GM12878 (cell line): ENCODE results near the gene CHAMP1. TPM values are rescaled to one million over a fixed set of nuclear protein-coding genes. Genes with fewer than 3 reads are reported as not detected.

Source experiments
- ATAC-seq: fragments of 200-7000 bp; cut with Tn5 transposase; 3 replicates; pipeline ENCODE4 v1.9.1; 2020; ENCODE audit warnings: mild to moderate bottlenecking, moderate library complexity
- BruUV-seq: library from RNA; stranded (reverse); fragments of 400-500 nt; replicated peaks from 2 replicates; lab custom pipeline; 2021; lab: Mats Ljungman, UMichigan
- CTCF ChIA-PET: fragments of 300-600 bp; sonication (Branson Sonifier 250); formaldehyde crosslinking; extraction: SDS; loops from one replicate; lab custom pipeline; 2021; ENCODE audit warnings: inconsistent platforms; lab: Yijun Ruan, JAX
- POLR2A ChIA-PET: fragments of 350-600 bp; formaldehyde crosslinking; extraction: SDS; loops from one replicate; lab custom pipeline; 2021; ENCODE audit warnings: inconsistent platforms; lab: Charles Lee
- RAD21 ChIA-PET: fragments of 300-600 bp; sonication (Branson Sonifier 250); formaldehyde crosslinking; loops from one replicate; lab custom pipeline; 2023; ENCODE audit warnings: antibody characterized with exemption; ENCODE audit not compliant: unreplicated experiment; lab: Charles Lee
- SMC1A ChIA-PET: fragments of 300-600 bp; sonication (Branson Sonifier 250); formaldehyde crosslinking; loops from one replicate; lab custom pipeline; 2023; ENCODE audit not compliant: unreplicated experiment, uncharacterized antibody; lab: Charles Lee
- DNase-seq: peaks from one replicate; pipeline ENCODE4 v3.0.0-alpha.2; 2011; ENCODE audit warnings: low read depth, low spot score
- FAIRE-seq: peaks from 3 replicates; lab custom pipeline; 2011; peaks lifted over from hg19 to GRCh38; lab: Jason Lieb, UNC
- H2AFZ ChIP-seq: 2 replicates; pipeline ENCODE4 v1.6.0; 2011; ENCODE audit warnings: low read depth, low read length, control low read depth; ENCODE audit not compliant: control insufficient read depth
- H3K27ac ChIP-seq: 2 replicates; pipeline ENCODE4 v1.5.1; 2011; ENCODE audit warnings: control low read depth; ENCODE audit not compliant: control insufficient read depth, insufficient read depth
- H3K27me3 ChIP-seq, 2 experiments: replicated peaks in 1 of 2; 2 replicates each; pipeline versions ENCODE4 v1.6.0 to v1.6.1; 2011; ENCODE audit warnings: low read length in 1 of 2; ENCODE audit not compliant: control insufficient read depth in 2 of 2, insufficient read depth in 2 of 2
- H3K36me3 ChIP-seq, 2 experiments: 2 replicates each; pipeline ENCODE4 v1.5.1; 2011; ENCODE audit warnings: low read length in 1 of 2; ENCODE audit not compliant: control insufficient read depth in 2 of 2, insufficient read depth in 2 of 2
- H3K4me1 ChIP-seq: 2 replicates; pipeline ENCODE4 v1.6.1; 2011; ENCODE audit warnings: mild to moderate bottlenecking, low read length, moderate library complexity, mixed read lengths; ENCODE audit not compliant: control insufficient read depth, insufficient read depth
- H3K4me2 ChIP-seq: 2 replicates; pipeline ENCODE4 v1.6.0; 2011; ENCODE audit warnings: control low read depth; ENCODE audit not compliant: control insufficient read depth, insufficient read depth
- H3K4me3 ChIP-seq: fragments of 200-600 bp; sonication (generic); 2 replicates; pipeline ENCODE4 v1.5.1; 2016
- H3K79me2 ChIP-seq: 2 replicates; pipeline ENCODE4 v1.6.0; 2011; ENCODE audit warnings: low read length; ENCODE audit not compliant: control insufficient read depth, insufficient read depth
- H3K9ac ChIP-seq: 2 replicates; pipeline ENCODE4 v1.8.0; 2011; ENCODE audit warnings: low read length, control low read depth, mixed read lengths; ENCODE audit not compliant: control insufficient read depth, insufficient read depth
- H3K9me3 ChIP-seq: replicated peaks from 3 replicates; pipeline ENCODE4 v1.5.1; 2011; ENCODE audit warnings: mild to moderate bottlenecking, low read length; ENCODE audit not compliant: control insufficient read depth, insufficient read depth
- H4K20me1 ChIP-seq: 2 replicates; pipeline ENCODE4 v1.6.0; 2011; ENCODE audit not compliant: control insufficient read depth, insufficient read depth
- CEBPB ChIP-seq, 2 experiments: fragments of 150-350 bp in 1 of 2; IDR thresholded peaks; 2 replicates each; pipeline ENCODE4 v1.6.1; 2012 to 2014; ENCODE audit warnings: low read depth in 2 of 2, low read length in 2 of 2, borderline replicate concordance in 1 of 2, inconsistent platforms in 1 of 2
- PAX8 ChIP-seq: fragments of 450-650 bp; IDR thresholded peaks from 2 replicates; pipeline ENCODE4 v1.6.1; 2017; ENCODE audit warnings: mild to moderate bottlenecking, moderate library complexity
- ZBTB33 ChIP-seq: fragments of 450-650 bp; IDR thresholded peaks from 2 replicates; pipeline ENCODE4 v1.6.1; 2017; ENCODE audit warnings: mild to moderate bottlenecking
- ZBTB4 ChIP-seq: fragments of 450-650 bp; formaldehyde crosslinking; IDR thresholded peaks from 2 replicates; pipeline ENCODE4 v1.4.0; 2022; ENCODE audit warnings: mild to moderate bottlenecking, moderate library complexity
- WGBS: methylation state at CpG from one replicate; pipeline ENCODE4 v1.1.6; 2016; ENCODE audit warnings: low lambda C conversion rate; ENCODE audit not compliant: insufficient replicate concordance, insufficient coverage; ENCODE audit errors: missing lambda C conversion rate; 5-methylcytosine and 5-hydroxymethylcytosine counted together
- in situ Hi-C: fragments of 300-500 bp; cut with MboI; formaldehyde crosslinking; loops from 9 replicates; pipeline ENCODE4 v1.14.3; 2018; ENCODE audit warnings: mixed read lengths
- intact Hi-C: fragments of 100-400 bp; cut with micrococcal nuclease; formaldehyde crosslinking; loops from one replicate; pipeline ENCODE4 v1.14.2; 2022; ENCODE audit not compliant: unreplicated experiment
- polyA plus RNA-seq, 11 experiments: library from polyadenylated mRNA; depleted of rRNA in 4 of 11; unstranded in 6 of 11; stranded (reverse) in 5 of 11; fragments of >200 nt; fragmentation: Nextera tagmentation in 4 of 11; fragmentation: Illumina TruSeq in 1 of 11; extraction: Ambion mirVana in 4 of 11; extraction: Trizol in 1 of 11; gene quantifications; 1 replicate in 1 of 11; 2 replicates in 10 of 11; pipeline versions ENCODE4 v1.2.1 to v1.2.3, GENCODE V29; 2011 to 2016; ENCODE audit warnings: inconsistent platforms in 2 of 11, missing spikeins in 2 of 11, low read depth in 1 of 11
- total RNA-seq, 4 experiments: library from RNA; depleted of rRNA in 3 of 4; stranded (reverse); fragments of >200 nt in 3 of 4; fragmentation: Illumina TruSeq in 1 of 4; extraction: Trizol in 1 of 4; gene quantifications; 2 replicates each; pipeline versions ENCODE4 v1.2.1 to v1.2.3, GENCODE V29; 2013 to 2021
- TF ChIP-seq, protein P1 (sequence below): IDR thresholded peaks from 2 replicates; pipeline ENCODE4 v1.6.1; 2012; ENCODE audit warnings: low read depth, low read length, improper control_type of control experiment

Gene CHAMP1
- total and polyA plus RNA-seq, 10 of the 15 experiments (the other 5 are each of a cell fraction or from before 2014, with no cell fraction given), result 1.1 to 54.8 (median 23.9) TPM

DNA sequence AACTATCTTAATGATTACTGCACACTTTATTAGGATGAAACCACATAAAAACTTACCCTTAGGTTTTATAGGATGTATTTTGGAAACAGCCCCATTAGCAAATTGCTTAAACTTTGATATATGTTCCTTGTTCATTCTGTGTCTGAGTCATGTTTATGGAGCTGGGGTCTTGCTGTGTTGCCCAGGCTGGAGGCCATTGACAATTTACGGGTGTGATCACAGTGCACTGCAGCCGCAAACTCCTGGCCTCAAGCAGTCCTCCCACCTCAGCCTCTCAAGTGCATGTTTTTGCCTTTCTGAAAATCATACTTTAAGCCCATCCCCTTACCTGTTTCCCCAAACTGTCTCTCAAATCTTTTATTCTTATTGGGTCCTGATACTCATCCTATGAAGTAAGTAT lies 5.2 kb upstream of the CHAMP1 start:
- ATAC-seq (no peak), DNase-seq (no peak), FAIRE-seq (no peak)
- H3K79me2 ChIP-seq, result peaks cover 6% of the 10 kb centered on the region
- SMC1A ChIA-PET, result interaction anchor here (1.3 kb wide), 1 partner anchor 17 kb away, joined by 3 read pairs; no protein-coding TSS in a partner anchor
- H3K36me3 ChIP-seq, result peaks cover under 1 to 2% of the 10 kb centered on the region in 2 experiments
- TF ChIP-seq PAX8 (no peak), ZBTB33 (no peak), ZBTB4 (no peak), CEBPB (IDR thresholded peaks at IDR 0.05; ENCODE audit: borderline replicate concordance in 1 of 2, low read depth in 2 of 2, low read length in 2 of 2) (no peak)
- TF ChIP-seq, protein P1, sequence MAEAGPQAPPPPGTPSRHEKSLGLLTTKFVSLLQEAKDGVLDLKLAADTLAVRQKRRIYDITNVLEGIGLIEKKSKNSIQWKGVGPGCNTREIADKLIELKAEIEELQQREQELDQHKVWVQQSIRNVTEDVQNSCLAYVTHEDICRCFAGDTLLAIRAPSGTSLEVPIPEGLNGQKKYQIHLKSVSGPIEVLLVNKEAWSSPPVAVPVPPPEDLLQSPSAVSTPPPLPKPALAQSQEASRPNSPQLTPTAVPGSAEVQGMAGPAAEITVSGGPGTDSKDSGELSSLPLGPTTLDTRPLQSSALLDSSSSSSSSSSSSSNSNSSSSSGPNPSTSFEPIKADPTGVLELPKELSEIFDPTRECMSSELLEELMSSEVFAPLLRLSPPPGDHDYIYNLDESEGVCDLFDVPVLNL, result no peak
- peaks cover 5% of the 10 kb centered on the region; the same call in 1 of the 2 replicates for H3K4me1 ChIP-seq
- RAD21 ChIA-PET, result no interaction called here
- no peaks in the 10 kb centered on the region for H3K27me3 ChIP-seq
- intact Hi-C loops (no loop called here), in situ Hi-C loops (no loop called here)
- H3K4me2 ChIP-seq, result no peak overlapping the region
- H3K9me3 ChIP-seq, result no peaks in the 10 kb centered on the region
- POLR2A ChIA-PET, result interaction anchor here (0.6 to 0.9 kb wide), 2 partner anchors 22 to 33 kb away, joined by 3 to 4 read pairs; no protein-coding TSS in a partner anchor
- BruUV-seq, result no TSS peak
- no peak overlapping the region for H3K27ac ChIP-seq
- WGBS, result 100% methylated on average over 2 of the region's 2 CpGs
- CTCF ChIA-PET, result no interaction called here
- no peak overlapping the region for H3K4me3 ChIP-seq
- H2AFZ ChIP-seq, result no peak overlapping the region
- H3K9ac ChIP-seq, result no peak overlapping the region
- no peaks in the 10 kb centered on the region for H4K20me1 ChIP-seq
